ENCODE data around the gene TIMM23.
"Not testable (repeated sequence)": the region's sequence is repeated elsewhere in the genome, so short reads cannot be mapped to it uniquely, and the experiment has no call there.

DNA sequence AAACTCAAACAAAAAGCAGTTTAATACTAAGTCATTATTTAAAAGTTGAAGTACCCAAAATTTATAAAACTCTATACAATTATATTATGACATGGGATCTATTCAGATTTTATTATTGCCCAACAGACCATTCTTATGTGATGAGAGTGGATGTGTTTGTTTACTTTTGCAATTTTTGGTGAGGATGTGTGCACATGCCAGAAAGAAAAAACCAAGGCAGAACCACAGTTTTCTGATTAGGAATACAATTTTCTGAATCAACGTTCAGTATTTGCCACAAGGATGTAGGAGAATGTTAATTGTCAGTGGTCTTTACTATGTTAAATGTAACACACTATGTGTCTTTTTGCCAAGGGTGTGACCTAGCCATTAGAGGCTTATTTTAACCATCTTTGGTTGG is 9.1 kb downstream of the TIMM23 start:
- TF ChIP-seq, protein P1, sequence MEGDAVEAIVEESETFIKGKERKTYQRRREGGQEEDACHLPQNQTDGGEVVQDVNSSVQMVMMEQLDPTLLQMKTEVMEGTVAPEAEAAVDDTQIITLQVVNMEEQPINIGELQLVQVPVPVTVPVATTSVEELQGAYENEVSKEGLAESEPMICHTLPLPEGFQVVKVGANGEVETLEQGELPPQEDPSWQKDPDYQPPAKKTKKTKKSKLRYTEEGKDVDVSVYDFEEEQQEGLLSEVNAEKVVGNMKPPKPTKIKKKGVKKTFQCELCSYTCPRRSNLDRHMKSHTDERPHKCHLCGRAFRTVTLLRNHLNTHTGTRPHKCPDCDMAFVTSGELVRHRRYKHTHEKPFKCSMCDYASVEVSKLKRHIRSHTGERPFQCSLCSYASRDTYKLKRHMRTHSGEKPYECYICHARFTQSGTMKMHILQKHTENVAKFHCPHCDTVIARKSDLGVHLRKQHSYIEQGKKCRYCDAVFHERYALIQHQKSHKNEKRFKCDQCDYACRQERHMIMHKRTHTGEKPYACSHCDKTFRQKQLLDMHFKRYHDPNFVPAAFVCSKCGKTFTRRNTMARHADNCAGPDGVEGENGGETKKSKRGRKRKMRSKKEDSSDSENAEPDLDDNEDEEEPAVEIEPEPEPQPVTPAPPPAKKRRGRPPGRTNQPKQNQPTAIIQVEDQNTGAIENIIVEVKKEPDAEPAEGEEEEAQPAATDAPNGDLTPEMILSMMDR (IDR thresholded peaks at IDR 0.05; ENCODE audit: extremely low read depth in 1 of 2, insufficient read depth in 1 of 2, low read depth in 1 of 2, low read length in 2 of 2) = not testable (repeated sequence)
- TF ChIP-seq EZH2 (IDR thresholded peaks at IDR 0.05; ENCODE audit: borderline replicate concordance, low read depth, low read length, severe bottlenecking); POLR2AphosphoS5 (IDR thresholded peaks at IDR 0.05; ENCODE audit: insufficient read depth, low read depth, low read length): not testable (repeated sequence)

All from endothelial cell of umbilical vein (primary cell).